ENCODE data around the gene DOK4. TPM values are rescaled to one million over a fixed set of nuclear protein-coding genes. Genes with fewer than 3 reads are reported as not detected.

Gene DOK4
- total and polyA plus RNA-seq, 2 experiments from 2014 or later, result 11.4 to 29.1 TPM

GRCh38 chr16:57519796-57520360 is 33.6 kb upstream of the DOK4 start:
- H3K4me3 Mint-ChIP-seq, result no peak overlapping the region
- H3K27ac Mint-ChIP-seq, result no peak overlapping the region

GRCh38 chr16:57518922-57519321 is 32.6 kb upstream of the DOK4 start:
- no peaks in the 10 kb centered on the region for H3K79me2 ChIP-seq (replicated peaks; ENCODE audit: insufficient read depth)
- H3K9me2 ChIP-seq (ENCODE audit: insufficient read depth), result no peaks in the 10 kb centered on the region
- H3K27me3 ChIP-seq (ENCODE audit: insufficient read depth), result no peaks in the 10 kb centered on the region
- no peak overlapping the region for H3K4me2 ChIP-seq
- no peak for ATAC-seq
- Mint-ChIP-seq H3K36me3 (ENCODE audit: low read depth) (peaks cover 6% of the 10 kb centered on the region; the same call in 1 of the 3 replicates), H3K4me1 (peaks cover 6% of the 10 kb centered on the region; the same call in 2 of the 3 replicates), H3K9me3 (no peaks in the 10 kb centered on the region; the same call in 2 of the 3 replicates), H3K27me3 (ENCODE audit: insufficient read depth, low read depth, poor library complexity) (peaks cover 12% of the 10 kb centered on the region), H3K27ac (no peak overlapping the region), H3K4me3 (no peak overlapping the region; the same call in 2 of the 3 replicates)
- no peaks in the 10 kb centered on the region for H3K36me3 ChIP-seq (ENCODE audit: insufficient read depth)
- H4K20me1 ChIP-seq (replicated peaks; ENCODE audit: insufficient read depth), result no peaks in the 10 kb centered on the region
- no peak overlapping the region for H3K27ac ChIP-seq (ENCODE audit: low read depth)
- 0 out of 2 replicates have a peak, but pooled peaks cover 4% of the 10 kb centered on the region for H3K4me1 ChIP-seq (ENCODE audit: insufficient read depth)
- H3F3A ChIP-seq (replicated peaks; ENCODE audit: low read depth), result no peaks in the 10 kb centered on the region
- no peak overlapping the region for H3K4me3 ChIP-seq
- DNase-seq (ENCODE audit: low spot score), result no peak
- no peak overlapping the region for H2AFZ ChIP-seq
- TF ChIP-seq ZNF462 (CRISPR knock-in tag; IDR thresholded peaks at IDR 0.05) (no peak), ZNF331 (CRISPR knock-in tag; IDR thresholded peaks at IDR 0.05; ENCODE audit: low read depth) (no peak), REST (IDR thresholded peaks at IDR 0.05; ENCODE audit: unreplicated experiment) (no peak)

More at GRCh38 chr16:57519796-57520360, 33.6 kb upstream of the DOK4 start:
- Histone ChIP-seq H3K4me2 (no peak overlapping the region), H2AFZ (no peak overlapping the region), H4K20me1 (replicated peaks; ENCODE audit: insufficient read depth) (no peaks in the 10 kb centered on the region), H3K4me3 (no peak overlapping the region), H3K4me1 (ENCODE audit: insufficient read depth) (0 out of 2 replicates have a peak, but pooled peaks cover 4% of the 10 kb centered on the region), H3F3A (replicated peaks; ENCODE audit: low read depth) (no peaks in the 10 kb centered on the region), H3K36me3 (ENCODE audit: insufficient read depth) (no peaks in the 10 kb centered on the region), H3K27ac (ENCODE audit: low read depth) (no peak overlapping the region), H3K27me3 (ENCODE audit: insufficient read depth) (no peaks in the 10 kb centered on the region), H3K9me2 (ENCODE audit: insufficient read depth) (no peaks in the 10 kb centered on the region), H3K79me2 (replicated peaks; ENCODE audit: insufficient read depth) (no peaks in the 10 kb centered on the region)
- TF ChIP-seq CTCF (conservative IDR thresholded peaks at IDR 0.05; ENCODE audit: low read depth in 2 of 2) (peak; percentile 98 to 99), CREB1 (CRISPR knock-in tag; IDR thresholded peaks at IDR 0.05; ENCODE audit: low read depth) (no peak)
- Mint-ChIP-seq H3K9me3 (no peaks in the 10 kb centered on the region; the same call in 2 of the 3 replicates), H3K27me3 (ENCODE audit: insufficient read depth, low read depth, poor library complexity) (peaks cover 12% of the 10 kb centered on the region), H3K36me3 (ENCODE audit: low read depth) (peaks cover 4% of the 10 kb centered on the region; the same call in 1 of the 3 replicates), H3K4me1 (peaks cover 6% of the 10 kb centered on the region; the same call in 2 of the 3 replicates)
- ATAC-seq (peak; percentile 95), DNase-seq (ENCODE audit: low spot score) (peak; percentile 88)
